Occipital lobe (tissue), 2 donors: Measurements from ENCODE around the gene MRPL9. TPM values are rescaled to one million over a fixed set of nuclear protein-coding genes. Genes with fewer than 3 reads are reported as not detected.
"Not testable (repeated sequence)": the region's sequence is repeated elsewhere in the genome, so short reads cannot be mapped to it uniquely, and the experiment has no call there.

Source experiments
- DNase-seq: peaks from one replicate; lab custom pipeline; 2025; lab: John Stamatoyannopoulos, UW
- total RNA-seq: library from RNA; depleted of rRNA; stranded (reverse); fragments of >200 nt; gene quantifications from one replicate; pipeline ENCODE4 v1.2.3, GENCODE V29; 2014

Gene MRPL9
- total RNA-seq, 1 donor from 2014 or later = 44.6 TPM

DNA sequence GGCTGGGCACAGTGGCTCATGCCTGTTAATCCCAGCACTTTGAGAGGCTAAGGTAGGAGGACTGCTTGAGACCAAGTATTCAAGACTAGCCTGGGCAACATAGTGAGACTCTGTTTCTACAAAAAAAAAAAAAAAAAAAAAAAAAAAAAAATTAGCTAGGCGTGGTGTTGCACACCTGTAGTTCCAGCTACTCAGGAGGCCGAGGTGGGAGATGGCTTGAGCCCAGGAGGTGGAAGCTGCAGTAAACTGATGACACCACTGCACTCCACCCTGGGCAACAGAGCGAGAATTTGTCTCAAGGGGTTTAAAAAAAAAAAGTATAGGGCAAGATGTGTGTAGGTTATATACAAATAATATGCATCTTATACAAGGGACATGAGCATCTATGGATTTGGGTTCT lies 24.4 kb upstream of the MRPL9 start:
- no peak for DNase-seq

DNA sequence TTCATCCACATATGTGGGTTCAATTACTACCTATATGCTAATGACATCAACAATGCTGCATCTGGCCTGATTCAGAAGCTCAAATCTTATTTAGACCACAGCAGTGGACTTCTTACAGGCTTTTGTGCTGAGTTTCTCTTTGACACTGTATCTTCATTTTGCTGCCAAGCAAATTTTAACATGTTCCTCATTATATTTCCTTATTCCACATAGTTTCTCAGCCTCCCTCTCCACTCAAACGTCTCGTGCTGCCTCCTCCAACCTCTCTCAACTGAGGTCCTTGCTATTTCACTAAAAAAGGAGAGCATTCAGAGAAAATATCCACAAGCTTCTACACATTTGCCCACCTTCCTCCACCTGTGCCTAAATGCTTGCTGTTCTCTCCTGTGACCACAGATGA lies 20.5 kb upstream of the MRPL9 start:
- DNase-seq = no peak

DNA sequence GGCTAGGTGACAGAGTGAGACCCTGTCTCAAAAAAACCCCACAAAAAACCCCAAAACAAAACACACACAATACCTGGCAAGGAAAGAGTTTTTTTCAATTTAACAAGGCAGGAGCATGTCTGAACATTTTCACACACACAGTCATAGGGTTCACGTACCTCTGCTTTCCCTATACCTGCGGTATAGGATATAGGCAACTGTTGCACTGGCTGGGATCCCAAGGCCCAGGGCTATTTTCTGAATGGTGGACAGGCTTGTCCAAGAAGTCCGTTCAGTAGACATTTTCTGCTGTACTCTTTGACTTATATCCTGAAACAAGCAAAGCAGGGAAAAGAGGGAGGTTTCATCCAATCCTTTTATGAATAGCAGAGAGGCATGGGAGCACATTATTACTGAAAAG lies 19.4 kb upstream of the MRPL9 start:
- DNase-seq = no peak

DNA sequence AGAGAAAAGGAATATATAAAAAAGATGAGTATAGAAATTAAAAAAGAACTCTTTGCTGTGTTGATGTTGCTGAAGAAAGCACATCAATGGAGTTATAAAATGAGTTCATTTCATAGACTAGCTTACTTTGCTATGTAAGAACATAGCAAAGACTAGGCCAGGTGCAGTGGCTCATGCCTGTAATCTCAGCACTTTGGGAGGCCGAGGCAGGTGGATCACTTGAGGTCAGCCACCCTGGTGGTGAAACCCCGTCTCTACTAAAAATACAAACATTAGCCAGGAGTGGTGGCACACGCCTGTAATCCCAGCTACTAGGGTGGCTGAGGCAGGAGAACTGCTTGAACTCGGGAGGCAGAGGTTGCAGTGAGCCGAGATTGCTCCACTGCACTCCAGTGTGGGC lies 18.7 kb upstream of the MRPL9 start:
- not testable (repeated sequence) for DNase-seq

DNA sequence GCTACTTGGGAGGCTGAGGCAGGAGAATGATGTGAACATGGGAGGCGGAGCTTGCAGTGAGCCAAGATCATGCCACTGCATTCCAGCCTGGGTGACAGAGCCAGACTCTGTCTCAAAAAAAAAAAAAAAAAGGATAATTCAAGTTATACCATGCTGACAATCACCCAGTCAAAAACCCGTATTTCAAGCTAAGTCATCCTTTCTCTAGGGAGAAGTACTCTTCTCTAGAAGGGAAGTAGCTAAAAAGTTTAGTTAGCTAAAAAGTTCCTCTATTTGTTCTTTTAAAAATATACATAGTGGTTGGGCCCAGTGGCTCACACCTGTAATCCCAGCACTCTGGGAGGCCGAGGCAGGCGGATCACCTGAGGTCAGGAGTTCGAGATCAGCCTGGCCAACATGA lies 17.4 kb upstream of the MRPL9 start:
- DNase-seq = not testable (repeated sequence)

DNA sequence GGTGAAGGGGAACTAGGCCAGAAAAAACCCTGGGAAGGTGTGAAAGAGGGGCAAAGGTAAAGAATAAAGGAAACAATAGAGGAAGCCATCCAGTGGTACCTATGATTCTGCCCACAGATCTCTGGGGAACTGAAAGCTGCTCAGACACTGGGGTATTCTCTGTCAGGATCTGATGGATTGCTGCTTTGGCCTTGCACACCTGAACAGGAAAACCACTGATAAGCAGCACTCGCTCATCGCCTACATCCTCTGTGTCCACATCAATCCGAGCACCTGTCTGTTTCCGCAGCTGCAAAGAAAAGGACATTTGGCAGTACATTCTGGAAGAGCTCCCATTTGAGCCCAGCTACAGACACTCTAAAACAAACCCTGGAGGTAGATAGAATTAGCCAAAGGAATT lies 16.6 kb upstream of the MRPL9 start:
- no peak for DNase-seq

DNA sequence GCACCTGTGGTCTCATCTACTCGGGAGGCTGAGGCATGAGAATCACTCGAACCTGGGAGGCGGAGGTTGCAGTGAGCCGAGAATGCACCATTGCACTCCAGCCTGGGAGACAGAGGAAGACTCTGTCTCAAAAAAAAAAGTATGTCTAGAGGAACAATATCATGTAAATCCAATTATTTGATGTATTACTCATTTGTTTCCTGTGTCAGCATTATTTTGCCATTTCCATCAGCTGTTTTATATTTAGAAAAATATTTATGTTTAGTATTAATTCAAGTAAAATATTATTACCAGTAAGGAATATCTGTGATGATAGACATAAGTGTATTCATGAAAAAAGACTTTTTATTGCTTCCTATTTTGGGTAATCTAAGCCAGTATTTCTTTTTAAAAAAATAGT lies 14.0 kb upstream of the MRPL9 start:
- DNase-seq = no peak

DNA sequence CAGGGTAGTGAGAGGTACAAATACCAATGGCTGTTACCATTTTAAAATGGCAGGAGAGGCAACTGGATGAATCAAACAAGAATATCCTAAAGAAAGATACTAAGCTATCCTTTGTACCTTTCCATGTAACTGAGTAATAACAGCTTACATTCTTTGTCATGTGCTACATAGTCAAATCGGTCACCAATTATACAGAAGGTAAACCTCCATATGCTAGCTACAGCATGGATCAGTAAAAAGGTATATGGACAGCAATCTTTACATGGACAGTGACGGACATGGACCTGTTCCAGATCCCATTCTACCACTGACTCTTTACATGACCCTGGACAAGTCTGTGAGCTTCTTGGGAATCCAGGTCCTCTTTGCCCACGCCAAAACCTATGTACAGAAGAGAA lies 13.4 kb upstream of the MRPL9 start:
- DNase-seq = no peak

DNA sequence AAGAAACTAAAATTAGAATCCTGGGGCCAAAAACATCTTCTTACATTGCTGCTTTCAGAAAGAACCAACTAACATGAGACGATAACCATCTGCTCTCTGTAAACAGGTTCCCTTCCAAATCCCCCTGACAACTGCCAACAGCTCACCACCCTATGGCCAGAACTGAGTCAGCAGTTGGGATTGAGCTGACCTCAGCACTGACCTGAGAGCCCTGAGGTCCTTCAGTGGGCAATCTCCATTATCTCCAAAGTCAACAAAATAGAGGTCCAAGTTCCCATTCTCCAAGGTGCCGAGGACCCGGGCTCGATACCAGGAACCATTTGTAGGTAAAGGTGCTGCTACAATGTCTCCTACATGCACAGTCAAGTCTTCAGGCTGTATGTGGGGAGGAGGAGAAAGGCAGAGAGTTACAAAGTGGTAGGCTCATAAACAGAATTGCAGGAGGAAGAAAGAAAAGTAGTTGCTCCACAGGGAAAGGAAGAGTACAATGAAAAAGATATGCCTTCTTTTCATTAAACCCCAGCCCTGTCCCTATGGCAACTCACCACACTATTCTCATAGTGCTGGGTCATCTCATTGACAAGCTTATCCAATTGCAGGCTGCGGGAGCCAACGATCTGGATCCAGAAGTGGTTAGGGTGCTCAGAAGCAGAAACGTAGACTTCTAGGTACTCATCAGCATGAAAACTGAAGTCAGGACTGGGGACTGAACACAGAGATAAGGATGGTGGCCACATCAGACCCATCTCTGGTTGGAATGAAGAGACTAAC lies 12.8 kb upstream of the MRPL9 start:
- DNase-seq = no peak

DNA sequence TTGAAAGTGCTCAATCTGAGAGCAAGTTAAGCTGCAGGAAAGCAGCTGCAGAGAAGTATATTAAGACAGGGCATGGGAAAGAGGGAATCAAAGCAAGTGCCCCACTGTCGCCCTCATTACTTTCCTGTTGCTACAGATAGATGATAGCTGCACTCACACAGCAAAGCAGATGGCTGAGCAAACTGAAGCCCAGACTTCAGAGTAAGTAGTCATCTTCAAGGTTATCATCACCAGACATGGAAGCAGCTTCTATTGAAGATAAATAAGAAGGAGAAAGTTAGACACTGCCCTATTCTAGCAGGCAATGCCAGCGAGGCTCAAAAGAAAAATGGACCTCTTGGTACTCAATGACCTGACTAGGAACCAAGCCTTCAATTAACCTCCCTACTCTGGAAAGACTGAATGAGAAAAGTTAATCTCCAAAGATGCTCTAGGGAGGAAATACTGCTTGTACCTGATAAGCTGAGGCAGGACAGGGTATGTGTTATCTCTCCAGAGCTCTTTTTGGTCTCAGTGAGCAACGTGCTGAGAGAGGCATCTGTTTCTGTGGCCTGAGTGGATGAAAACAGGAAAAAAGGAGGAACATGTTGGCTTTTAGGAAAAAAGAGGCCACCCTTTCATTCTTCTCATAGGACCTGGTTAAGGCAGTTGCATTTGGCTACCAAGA lies 11.1 kb upstream of the MRPL9 start:
- no peak for DNase-seq

DNA sequence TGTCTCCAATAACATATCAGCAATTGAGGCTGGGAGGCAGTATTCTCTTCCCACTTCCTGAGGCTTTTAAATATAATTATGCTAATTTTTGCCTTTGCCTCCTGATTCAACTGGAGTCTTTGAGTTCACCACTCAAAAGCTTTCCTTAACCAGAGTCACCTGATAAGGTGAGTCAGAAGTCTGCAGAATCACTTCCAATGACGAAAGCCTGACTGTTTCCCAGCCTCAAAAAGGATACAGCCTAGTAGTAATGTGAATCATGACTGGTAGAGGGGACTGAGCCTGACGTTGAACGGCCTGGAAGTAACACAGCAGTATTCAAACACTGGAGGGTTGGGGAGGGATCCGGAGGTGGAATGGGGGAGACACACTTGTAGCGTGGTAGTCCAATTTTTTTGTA lies 10.4 kb upstream of the MRPL9 start:
- DNase-seq = no peak

DNA sequence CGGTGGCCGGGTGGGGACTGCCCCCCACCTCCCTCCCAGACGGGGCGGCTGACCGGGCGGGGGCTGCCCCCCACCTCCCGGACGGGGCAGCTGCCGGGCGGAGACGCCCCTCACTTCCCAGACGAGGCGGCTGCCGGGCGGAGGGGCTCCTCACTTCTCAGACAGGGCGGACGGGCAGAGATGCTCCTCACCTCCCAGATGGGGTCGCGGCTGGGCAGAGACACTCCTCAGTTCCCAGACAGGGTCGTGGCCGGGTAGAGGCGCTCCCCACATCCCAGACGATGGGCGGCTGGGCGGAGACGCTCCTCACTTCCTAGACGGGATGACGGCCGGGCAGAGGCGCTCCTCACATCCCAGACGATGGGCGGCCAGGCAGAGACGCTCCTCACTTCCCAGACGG lies 6.0 kb upstream of the MRPL9 start:
- DNase-seq = not testable (repeated sequence)

DNA sequence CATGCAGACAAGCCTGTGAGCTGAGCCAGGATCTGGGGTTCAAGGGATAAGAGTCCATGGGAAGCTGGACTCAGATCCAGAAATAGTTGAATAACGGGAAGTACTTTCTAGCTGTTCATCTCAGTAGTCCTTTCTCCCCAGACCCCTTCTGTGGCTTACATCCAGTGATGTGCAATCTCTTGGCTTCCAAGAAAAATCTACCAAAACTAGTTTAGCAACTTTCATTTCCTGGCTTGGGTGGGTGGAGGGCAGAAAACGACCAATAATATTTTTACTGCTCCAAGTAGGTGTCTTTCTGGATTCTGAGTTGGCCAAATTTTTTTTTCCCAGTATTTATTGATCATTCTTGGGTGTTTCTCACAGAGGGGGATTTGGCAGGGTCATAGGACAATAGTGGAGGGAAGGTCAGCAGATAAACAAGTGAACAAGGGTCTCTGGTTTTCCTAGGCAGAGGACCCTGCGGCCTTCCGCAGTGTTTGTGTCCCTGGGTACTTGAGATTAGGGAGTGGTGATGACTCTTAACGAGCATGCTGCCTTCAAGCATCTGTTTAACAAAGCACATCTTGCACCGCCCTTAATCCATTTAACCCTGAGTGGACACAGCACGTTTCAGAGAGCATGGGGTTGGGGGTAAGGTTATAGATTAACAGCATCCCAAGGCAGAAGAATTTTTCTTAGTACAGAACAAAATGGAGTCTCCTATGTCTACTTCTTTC lies 5.2 kb upstream of the MRPL9 start:
- DNase-seq = not testable (repeated sequence)

DNA sequence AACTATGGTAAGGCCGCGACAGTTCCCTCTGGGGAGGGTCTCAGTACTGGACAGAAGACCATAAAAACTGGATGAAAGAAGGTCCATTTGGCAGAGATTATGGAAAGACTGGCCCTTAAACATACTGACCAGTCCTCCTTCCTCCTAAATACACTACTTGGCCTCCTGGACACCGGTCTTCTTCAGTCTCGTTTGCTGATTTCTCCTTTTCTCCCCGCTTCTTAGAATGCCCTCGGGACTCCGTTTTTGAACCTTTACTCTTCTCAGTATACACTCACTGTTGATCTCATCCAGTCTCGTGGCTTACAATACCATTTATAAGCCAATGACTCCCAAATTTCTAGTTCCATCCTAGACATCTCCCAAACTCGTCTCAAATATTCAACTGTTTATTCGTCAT lies 694 bp upstream of the MRPL9 start:
- no peak for DNase-seq

DNA sequence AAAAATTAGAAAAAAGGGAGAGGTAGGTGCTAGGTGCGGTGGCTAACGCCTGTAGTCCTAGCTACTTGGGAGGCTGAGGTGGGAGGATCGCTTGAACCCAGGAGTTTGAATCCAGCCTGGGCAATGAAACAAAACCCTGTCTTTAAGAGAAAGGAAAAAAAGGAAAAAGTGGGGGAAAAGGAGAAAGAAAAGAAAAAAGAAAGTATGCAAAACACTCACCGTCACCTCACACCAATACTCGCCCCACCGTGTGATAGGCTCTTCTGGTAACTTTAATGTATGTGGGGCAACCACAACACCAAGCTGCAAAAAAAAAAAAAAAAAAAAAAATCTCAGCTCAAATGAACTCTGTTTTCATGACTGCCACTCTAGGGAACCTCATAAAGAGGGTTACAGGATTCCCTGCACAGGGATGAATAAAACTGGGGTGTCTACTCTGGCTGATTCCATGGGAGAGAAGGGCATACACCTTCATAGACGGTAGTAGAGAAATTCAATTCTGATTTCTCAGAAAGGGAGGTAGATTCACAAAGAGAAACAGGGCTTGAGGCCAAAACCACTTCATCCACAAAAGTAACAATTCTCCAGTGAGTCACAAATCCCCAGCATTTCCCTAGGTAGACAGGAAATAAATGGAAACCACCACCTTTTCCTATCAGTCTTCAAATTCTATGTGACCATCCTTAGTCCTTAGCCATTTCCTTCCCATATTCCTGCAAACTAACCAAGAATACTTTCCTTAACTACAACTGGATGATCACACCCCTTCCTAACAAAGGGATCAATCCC lies 2.5 kb downstream of the MRPL9 start:
- no peak for DNase-seq

DNA sequence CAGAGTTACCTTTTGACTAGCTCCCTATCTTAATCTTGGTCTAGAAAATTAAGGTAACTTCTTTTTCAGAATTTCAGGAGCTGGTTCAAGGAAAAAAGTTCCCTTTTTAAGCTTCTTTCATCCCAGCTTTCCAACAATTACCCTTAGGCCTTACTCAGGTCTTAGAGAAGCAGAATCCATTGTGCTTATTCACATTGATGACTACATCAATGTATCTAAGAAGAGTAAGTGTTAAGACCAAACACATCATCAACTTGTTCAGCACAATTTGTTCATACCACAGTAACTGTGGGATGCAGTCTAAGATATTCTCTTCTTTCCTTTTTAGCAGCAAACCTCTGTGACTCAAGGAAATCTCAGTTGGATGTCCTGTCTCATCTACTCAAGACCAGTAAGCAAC lies 4.1 kb downstream of the MRPL9 start:
- no peak for DNase-seq

DNA sequence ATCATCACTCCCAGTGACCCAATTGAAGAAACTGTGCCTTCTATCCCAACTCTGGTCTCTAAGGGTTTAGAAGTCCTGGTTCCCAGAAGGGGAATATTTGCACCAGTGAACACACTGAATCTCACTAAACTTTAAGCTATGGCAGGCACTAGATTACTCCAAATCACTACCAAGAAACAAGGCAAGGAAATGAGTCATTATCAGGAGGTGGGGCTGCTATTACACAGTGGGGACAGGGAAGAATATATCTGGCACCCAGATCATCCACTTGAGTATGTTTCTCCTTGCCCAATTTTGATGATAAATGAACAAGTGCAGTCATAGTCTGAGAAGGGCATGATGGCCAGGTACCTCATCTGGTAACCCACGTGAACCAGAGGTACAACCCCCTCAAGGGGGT lies 7.0 kb downstream of the MRPL9 start:
- DNase-seq = no peak

DNA sequence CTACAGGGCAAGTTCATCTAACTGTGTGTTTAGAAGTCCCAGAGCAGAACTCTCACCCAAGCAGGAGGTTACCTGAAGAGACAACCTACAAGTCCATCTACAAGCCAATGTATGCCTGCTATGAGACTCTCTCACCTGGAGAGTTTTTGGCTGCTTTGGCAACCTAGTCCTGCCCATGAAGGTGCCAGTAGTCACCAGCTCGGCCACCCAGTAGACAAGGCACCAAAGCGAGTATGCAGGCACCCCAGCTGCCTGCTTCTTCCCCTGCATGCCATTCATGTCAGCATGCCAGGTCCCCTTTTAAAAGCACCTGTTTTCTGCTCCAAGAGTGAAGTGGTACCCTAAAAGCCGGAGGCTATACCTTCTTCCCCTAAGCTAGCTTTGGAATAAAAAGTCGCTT lies 21.8 kb downstream of the MRPL9 start:
- DNase-seq = no peak

DNA sequence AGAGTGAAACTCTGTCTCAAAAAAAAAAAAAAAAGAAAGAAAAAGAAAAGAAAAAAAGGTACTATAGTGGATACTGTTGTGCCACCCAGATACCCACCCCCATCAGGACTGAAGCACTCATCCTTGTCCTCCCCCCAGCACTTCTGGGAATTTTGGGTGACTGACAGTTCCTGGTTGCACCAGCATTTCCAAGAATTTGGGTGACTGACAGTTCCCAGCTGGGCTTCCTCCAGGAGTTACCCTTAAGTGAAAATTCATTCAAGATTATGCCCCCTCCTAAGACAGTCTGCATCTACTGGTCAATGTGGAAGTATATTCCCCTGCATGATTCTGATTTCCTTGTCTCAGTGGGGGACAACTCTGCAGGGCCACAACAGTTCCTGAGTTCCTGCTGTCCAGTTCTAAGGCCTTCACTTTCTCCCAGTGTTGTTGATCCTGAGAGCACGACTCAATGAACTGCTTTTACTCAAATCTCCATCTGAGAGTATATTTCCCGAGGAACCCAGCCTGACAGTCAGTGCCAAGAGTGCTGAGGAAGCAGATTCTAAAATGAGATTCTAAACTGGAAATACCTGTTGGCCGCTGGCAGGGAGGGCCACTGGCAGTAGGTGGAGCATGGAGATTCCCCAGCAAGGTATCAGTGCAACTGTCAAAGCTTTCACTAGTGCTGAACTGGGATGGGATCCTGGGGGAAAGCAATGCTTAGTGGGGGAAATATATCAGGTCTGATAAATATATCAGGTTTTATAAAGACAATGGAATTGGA lies 23.5 kb downstream of the MRPL9 start:
- DNase-seq = no peak

DNA sequence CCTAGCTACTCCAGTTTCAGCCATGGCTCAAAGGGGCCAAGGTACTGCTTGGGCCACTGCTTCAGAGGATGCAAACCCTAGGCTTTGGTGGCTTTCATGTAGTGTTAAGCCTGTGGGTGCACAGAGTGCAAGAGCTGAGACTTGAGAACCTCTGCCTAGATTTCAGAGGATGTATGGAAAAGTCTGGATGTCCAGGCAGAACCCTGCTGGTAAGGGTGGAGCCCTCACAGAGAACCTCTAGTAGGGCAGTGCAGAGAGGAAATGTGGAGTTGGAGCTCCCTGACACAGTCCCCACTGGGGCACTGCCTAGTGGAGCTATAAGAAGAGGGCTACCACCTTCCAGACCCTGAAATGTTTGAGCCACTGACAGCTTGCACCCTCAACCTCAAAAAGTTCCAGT lies 25.8 kb downstream of the MRPL9 start:
- DNase-seq = no peak

DNA sequence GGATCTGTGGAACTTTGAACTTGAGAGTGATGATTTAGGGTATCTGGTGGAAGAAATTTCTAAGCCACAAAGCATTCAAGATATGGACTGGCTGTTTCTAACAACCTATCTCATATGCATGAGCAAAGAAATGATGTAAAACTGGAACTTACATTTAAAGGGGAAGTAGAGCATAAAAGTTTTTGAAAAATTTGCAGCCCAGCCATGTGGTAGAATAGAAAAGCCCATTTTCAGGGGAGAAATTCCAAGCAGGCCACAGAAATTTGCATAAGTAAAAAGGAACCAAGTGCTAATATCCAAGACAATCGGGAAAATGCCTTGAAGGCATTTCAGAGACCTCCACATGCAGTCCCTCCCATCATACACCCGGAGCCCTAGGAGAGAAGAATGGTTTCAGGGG lies 26.3 kb downstream of the MRPL9 start:
- DNase-seq = no peak
